Measurements from ENCODE around the gene NHEJ1. TPM values are rescaled to one million over a fixed set of nuclear protein-coding genes. Genes with fewer than 3 reads are reported as not detected.
A peak's percentile ranks its signal among the peaks of the same experiment; 100 is the strongest.

NHEJ1 gene
- total RNA-seq, 2 donors from 2014 or later = 8.9 to 9.3 TPM

GRCh38 chr2:219158586-219158985 lies 2.0 kb downstream of the NHEJ1 start:
- H3K9me3 ChIP-seq = no peaks in the 10 kb centered on the region
- H3K27ac ChIP-seq = no peak overlapping the region
- DNase-seq = no peak
- TF ChIP-seq CTCF (IDR thresholded peaks at IDR 0.05) (no peak), POLR2A (IDR thresholded peaks at IDR 0.05) (no peak)
- no peak overlapping the region for H3K4me3 ChIP-seq
- H3K27me3 ChIP-seq = no peaks in the 10 kb centered on the region
- WGBS, 2 donors = 70 to 79% methylated on average over 3 of the region's 3 CpGs
- H3K4me1 ChIP-seq = peaks cover 14% of the 10 kb centered on the region
- peaks cover 0 to 2% of the 10 kb centered on the region in 2 donors for H3K36me3 ChIP-seq (replicated peaks in 1 of 2; ENCODE audit: insufficient read depth in 1 of 2, low read depth in 2 of 2)
- intact Hi-C loops (cut with DNase I) = no loop called here
- no peak for ATAC-seq

GRCh38 chr2:219158025-219158424 lies 2.6 kb downstream of the NHEJ1 start:
- Histone ChIP-seq H3K9me3 (no peaks in the 10 kb centered on the region), H3K4me3 (no peak overlapping the region), H3K4me1 (peaks cover 14% of the 10 kb centered on the region), H3K36me3 (replicated peaks in 1 of 2; ENCODE audit: insufficient read depth in 1 of 2, low read depth in 2 of 2) (peaks cover 0 to 2% of the 10 kb centered on the region in 2 donors), H3K27ac (no peak overlapping the region), H3K27me3 (no peaks in the 10 kb centered on the region)
- intact Hi-C loops (cut with DNase I) = no loop called here
- ATAC-seq (no peak), DNase-seq (no peak)
- TF ChIP-seq POLR2A (IDR thresholded peaks at IDR 0.05) = no peak
- no peak for TF ChIP-seq CTCF (IDR thresholded peaks at IDR 0.05)
- WGBS, 2 donors = 85 to 90% methylated on average over 4 of the region's 4 CpGs

GRCh38 chr2:219157396-219157795 lies 3.2 kb downstream of the NHEJ1 start:
- 84% methylated on average over 8 of the region's 8 CpGs for WGBS, 2 donors
- no peak for ATAC-seq

GRCh38 chr2:219155054-219155644 lies 5.5 kb downstream of the NHEJ1 start:
- H3K9me3 ChIP-seq = no peaks in the 10 kb centered on the region
- peaks cover 7% of the 10 kb centered on the region for H3K4me1 ChIP-seq
- peaks cover 0 to 2% of the 10 kb centered on the region in 2 donors for H3K36me3 ChIP-seq (replicated peaks in 1 of 2; ENCODE audit: insufficient read depth in 1 of 2, low read depth in 2 of 2)
- WGBS, 2 donors = 1 to 3% methylated on average over 4 of the region's 4 CpGs
- intact Hi-C loops (cut with DNase I) = no loop called here
- peak; percentile 69 for ATAC-seq
- H3K27me3 ChIP-seq = no peaks in the 10 kb centered on the region
- no peak overlapping the region for H3K4me3 ChIP-seq
- no peak overlapping the region for H3K27ac ChIP-seq
- DNase-seq = peak; percentile 45 to 67 (median 52)
- TF ChIP-seq CTCF (IDR thresholded peaks at IDR 0.05) = peak in 6 of 7 experiments; percentile 47 to 84 (median 70)
- no peak for TF ChIP-seq POLR2A (IDR thresholded peaks at IDR 0.05)

More at GRCh38 chr2:219157396-219157795, 3.2 kb downstream of the NHEJ1 start:
- H3K27ac ChIP-seq = no peak overlapping the region
- H3K9me3 ChIP-seq = no peaks in the 10 kb centered on the region
- H3K4me3 ChIP-seq = no peak overlapping the region
- peaks cover 14% of the 10 kb centered on the region for H3K4me1 ChIP-seq
- DNase-seq = no peak
- no peaks in the 10 kb centered on the region for H3K27me3 ChIP-seq
- intact Hi-C loops (cut with DNase I) = no loop called here
- TF ChIP-seq CTCF (IDR thresholded peaks at IDR 0.05) = no peak
- TF ChIP-seq POLR2A (IDR thresholded peaks at IDR 0.05) = no peak
- peaks cover 0 to 2% of the 10 kb centered on the region in 2 donors for H3K36me3 ChIP-seq (replicated peaks in 1 of 2; ENCODE audit: insufficient read depth in 1 of 2, low read depth in 2 of 2)

GRCh38 chr2:219149667-219150066 lies 10.9 kb downstream of the NHEJ1 start:
- Histone ChIP-seq H3K27me3 (no peaks in the 10 kb centered on the region), H3K4me1 (peaks cover 10% of the 10 kb centered on the region), H3K4me3 (no peak overlapping the region), H3K27ac (peak overlapping the region in 1 of 4 donors; percentile 4), H3K36me3 (replicated peaks in 1 of 2; ENCODE audit: insufficient read depth in 1 of 2, low read depth in 2 of 2) (peaks cover 0 to 3% of the 10 kb centered on the region in 2 donors), H3K9me3 (no peaks in the 10 kb centered on the region)
- peak; percentile 48 for ATAC-seq
- intact Hi-C loops (cut with DNase I) = loop anchor here (5.0 kb wide), 1 partner anchor 92 kb away; no protein-coding TSS in a partner anchor
- TF ChIP-seq CTCF (IDR thresholded peaks at IDR 0.05) (no peak), POLR2A (IDR thresholded peaks at IDR 0.05) (no peak)
- peak; percentile 38 to 70 (median 50) for DNase-seq
- 4 to 10% methylated on average over 1 of the region's 1 CpG for WGBS, 2 donors

Measured in body of pancreas (tissue), 4 donors.